Stimulated activated CD8-positive, alpha-beta memory T cell treated with anti-CD3 and anti-CD28 coated beads, Interleukin-15, amount 100 ng/mL, for 4 hours (primary cell): Measurements from ENCODE around the gene HEXD.
"Not testable (repeated sequence)": the region's sequence is repeated elsewhere in the genome, so short reads cannot be mapped to it uniquely, and the experiment has no call there.

ENCODE experiments used
- DNase-seq, 2 donors: peaks; one replicate each; pipeline ENCODE4 v3.0.0-alpha.2; 2020; ENCODE audit warnings: low read depth in 2 of 2

The HEXD gene

GRCh38 chr17:82458179-82458884, 40.2 kb downstream of the HEXD start, which contains the start of gene NARF:
Gene NARF (plus strand): TSS chr17:82458741. CDS start chr17:82458804, 63 bp downstream.
- peak; percentile 93 to 94 for DNase-seq

- peak in 1 of 2 donors; percentile 6 for DNase-seq
These were observed 40.8 kb downstream of the HEXD start for GRCh38 chr17:82458885-82459424.

GRCh38 chr17:82459936-82460335, 41.8 kb downstream of the HEXD start:
- not testable (repeated sequence) for DNase-seq

- no peak for DNase-seq
These were observed 43.8 kb downstream of the HEXD start for GRCh38 chr17:82461827-82462524.

GRCh38 chr17:82463391-82463790, 45.2 kb downstream of the HEXD start:
- DNase-seq: no peak

- DNase-seq: no peak
These were observed 45.9 kb downstream of the HEXD start for GRCh38 chr17:82463925-82464566.

GRCh38 chr17:82464567-82464929, 46.4 kb downstream of the HEXD start:
- DNase-seq: no peak

GRCh38 chr17:82465023-82465603, 47.0 kb downstream of the HEXD start:
- DNase-seq: no peak

GRCh38 chr17:82468692-82469091, 50.5 kb downstream of the HEXD start:
- DNase-seq: no peak

- DNase-seq: no peak
These were observed 51.9 kb downstream of the HEXD start for GRCh38 chr17:82470065-82470464.

- DNase-seq: no peak
These were observed 56.3 kb downstream of the HEXD start for GRCh38 chr17:82474223-82475010.

- DNase-seq: no peak
These were observed 57.3 kb downstream of the HEXD start for GRCh38 chr17:82475458-82475857.

- no peak for DNase-seq
These were observed 59.8 kb downstream of the HEXD start for GRCh38 chr17:82477934-82478333.

- DNase-seq: no peak
These were observed 61.5 kb downstream of the HEXD start for GRCh38 chr17:82479602-82480001.

- no peak for DNase-seq
These were observed 62.2 kb downstream of the HEXD start for GRCh38 chr17:82480318-82480717.

GRCh38 chr17:82483204-82483660, 65.1 kb downstream of the HEXD start:
- DNase-seq: no peak

GRCh38 chr17:82483836-82484235, 65.7 kb downstream of the HEXD start:
- no peak for DNase-seq

GRCh38 chr17:82486231-82487094, 68.3 kb downstream of the HEXD start:
- DNase-seq: no peak

GRCh38 chr17:82487910-82488309, 69.8 kb downstream of the HEXD start:
- DNase-seq: no peak

GRCh38 chr17:82489117-82489516, 71.0 kb downstream of the HEXD start:
- no peak for DNase-seq
